H1 (cell line): ENCODE results near the gene SVIL. TPM values are rescaled to one million over a fixed set of nuclear protein-coding genes. Genes with fewer than 3 reads are reported as not detected.

Experiments used
- ATF3 ChIP-seq: IDR thresholded peaks from 2 replicates; pipeline ENCODE4 v1.6.1; 2011; ENCODE audit warnings: low read depth, mild to moderate bottlenecking, low read length; ENCODE audit not compliant: insufficient read depth
- CTBP2 ChIP-seq: IDR thresholded peaks from 2 replicates; pipeline ENCODE4 v1.7.0; 2011; ENCODE audit warnings: borderline replicate concordance, mild to moderate bottlenecking, moderate library complexity, mixed read lengths, low read length; ENCODE audit not compliant: insufficient read depth, insufficient read length
- EGR1 ChIP-seq: IDR thresholded peaks from 2 replicates; pipeline ENCODE4 v1.6.1; 2011; ENCODE audit warnings: low read depth, low read length, borderline replicate concordance
- FOSL1 ChIP-seq: IDR thresholded peaks from 2 replicates; pipeline ENCODE4 v1.6.1; 2011; ENCODE audit warnings: mild to moderate bottlenecking, low read depth, low read length, moderate library complexity; ENCODE audit not compliant: insufficient read depth
- SIN3A ChIP-seq, 2 experiments: IDR thresholded peaks in 1 of 2; conservative IDR thresholded peaks in 1 of 2; 2 replicates each; pipeline ENCODE4 v1.6.1; 2011 to 2012; ENCODE audit warnings: low read length in 2 of 2, improper control_type of control experiment in 1 of 2, low read depth in 1 of 2, mild to moderate bottlenecking in 1 of 2
- polyA plus RNA-seq, 7 experiments: library from polyadenylated mRNA; depleted of rRNA in 3 of 7; stranded (reverse) in 5 of 7; unstranded in 2 of 7; fragments of >200 nt in 5 of 7; fragments of 200-250 nt in 2 of 7; gene quantifications; 1 replicate in 5 of 7; 2 replicates in 1 of 7; 4 replicates in 1 of 7; pipeline versions ENCODE4 v1.2.1 to v1.2.3, GENCODE V29; 2011 to 2013; ENCODE audit warnings: missing spikeins in 2 of 7, mixed read lengths in 2 of 7
- total RNA-seq: library from RNA; stranded (reverse); fragmentation: NEBNext Ultra II Directional; extraction: Animal tissue kit (Norgen Biotek cat#: 25700); gene quantifications from 2 replicates; pipeline ENCODE4 v1.2.1, GENCODE V29; 2021

The SVIL gene
- total and polyA plus RNA-seq, 2 of the 8 experiments (the other 6 are each of a cell fraction or from before 2014, with no cell fraction given), result 4.7 to 15.4 TPM

DNA sequence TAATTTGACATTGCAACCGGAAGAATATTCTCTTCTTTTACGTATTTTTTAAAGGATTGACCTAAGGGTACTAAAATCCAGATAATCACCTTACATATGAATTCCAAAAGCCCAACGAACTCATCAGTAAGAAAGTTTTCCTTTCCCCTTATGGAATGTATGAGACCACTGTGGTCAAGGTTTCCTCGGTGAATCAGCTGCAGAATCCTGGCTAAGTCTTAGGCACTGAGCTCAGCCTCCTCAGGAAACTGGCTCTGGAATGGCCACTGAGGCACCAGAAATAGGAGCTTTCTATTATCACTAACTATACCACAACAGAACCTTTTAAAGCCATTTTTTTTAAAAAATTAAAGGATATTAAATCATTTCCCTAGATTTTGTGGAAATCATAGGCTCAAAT is 21.0 kb downstream of the SVIL start (continued):
- TF ChIP-seq EGR1 (no peak), FOSL1 (no peak), ATF3 (no peak), SIN3A (conservative IDR thresholded peaks at IDR 0.05 in 1 of 2, IDR thresholded peaks at IDR 0.05 in 1 of 2; ENCODE audit: low read depth in 1 of 2, low read length in 2 of 2) (no peak), CTBP2 (no peak)
- TF ChIP-seq, all 59 proteins: peak for 0
